Germinal center (tissue), 1 donor: ENCODE measurements around the gene SLTM.
"Not testable (repeated sequence)": the region's sequence is repeated elsewhere in the genome, so short reads cannot be mapped to it uniquely, and the experiment has no call there.

Experiments
- DNase-seq: peaks from one replicate; pipeline ENCODE4 v3.0.0; 2012; ENCODE audit warnings: mixed read lengths, low spot score

The SLTM gene

DNA sequence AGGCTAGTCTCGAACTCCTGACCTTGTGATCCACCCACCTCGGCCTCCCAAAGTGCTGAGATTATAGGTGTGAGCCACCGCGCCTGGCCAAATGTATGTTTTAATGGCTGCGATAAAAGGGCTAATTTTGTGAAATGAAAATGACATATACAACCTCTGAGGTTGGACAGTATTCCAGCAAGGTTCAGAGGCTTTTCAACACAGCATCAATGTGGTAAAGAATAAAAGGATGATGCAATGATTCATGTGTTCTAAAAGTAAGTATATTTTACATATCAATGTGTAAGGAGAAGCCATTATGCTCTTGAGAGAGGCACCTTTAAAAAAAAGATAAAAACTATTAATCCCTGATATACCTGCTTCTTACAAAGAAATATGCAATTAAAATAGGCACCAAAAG lies 6.7 kb downstream of the SLTM start:
- DNase-seq = no peak

DNA sequence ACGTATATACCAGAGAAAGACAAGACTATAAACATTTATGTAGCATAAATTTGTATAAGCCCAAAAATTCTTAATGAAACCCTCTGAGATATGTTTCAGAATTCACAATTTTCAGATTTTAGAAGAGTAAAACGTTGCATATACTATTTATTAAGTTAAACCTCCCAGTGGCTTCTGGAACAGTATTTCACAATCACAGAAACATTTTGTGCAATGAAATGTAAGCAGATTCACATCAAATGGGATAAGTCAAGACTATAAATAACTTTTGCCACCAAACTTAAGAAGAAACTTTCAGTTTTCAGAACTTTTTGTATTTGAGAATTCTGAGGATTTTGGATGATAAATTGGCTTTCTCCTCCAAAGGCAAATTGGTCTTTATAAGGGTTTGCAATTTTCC lies 9.2 kb downstream of the SLTM start:
- no peak for DNase-seq

- DNase-seq = no peak
Measured at GRCh38 chr15:58923696-58924300, 9.7 kb downstream of the SLTM start.

DNA sequence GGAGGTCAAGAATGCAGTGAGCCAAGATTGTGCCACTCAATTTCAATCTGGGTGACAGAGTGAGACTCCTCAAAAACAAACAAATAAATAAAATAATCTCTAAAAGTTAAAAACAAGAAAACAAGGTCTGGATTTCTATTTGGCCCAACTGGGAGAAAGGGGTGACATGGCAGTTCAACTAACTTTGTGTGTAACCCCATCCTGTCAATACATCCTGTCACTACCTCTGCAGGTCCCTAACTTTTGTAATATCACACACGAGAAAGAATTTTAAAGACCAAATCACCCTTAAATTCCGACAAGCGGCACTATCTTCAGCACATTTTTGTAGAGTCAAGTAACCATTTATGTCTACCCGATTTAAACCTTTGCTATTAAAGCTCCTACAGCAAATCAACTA lies 10.2 kb downstream of the SLTM start:
- no peak for DNase-seq

GRCh38 chr15:58921267-58921790 lies 12.2 kb downstream of the SLTM start:
- DNase-seq = no peak

GRCh38 chr15:58920447-58920846 lies 13.0 kb downstream of the SLTM start:
- DNase-seq = not testable (repeated sequence)

GRCh38 chr15:58919232-58919631 lies 14.2 kb downstream of the SLTM start:
- no peak for DNase-seq

- no peak for DNase-seq
Measured at GRCh38 chr15:58918239-58918638, 15.2 kb downstream of the SLTM start.

DNA sequence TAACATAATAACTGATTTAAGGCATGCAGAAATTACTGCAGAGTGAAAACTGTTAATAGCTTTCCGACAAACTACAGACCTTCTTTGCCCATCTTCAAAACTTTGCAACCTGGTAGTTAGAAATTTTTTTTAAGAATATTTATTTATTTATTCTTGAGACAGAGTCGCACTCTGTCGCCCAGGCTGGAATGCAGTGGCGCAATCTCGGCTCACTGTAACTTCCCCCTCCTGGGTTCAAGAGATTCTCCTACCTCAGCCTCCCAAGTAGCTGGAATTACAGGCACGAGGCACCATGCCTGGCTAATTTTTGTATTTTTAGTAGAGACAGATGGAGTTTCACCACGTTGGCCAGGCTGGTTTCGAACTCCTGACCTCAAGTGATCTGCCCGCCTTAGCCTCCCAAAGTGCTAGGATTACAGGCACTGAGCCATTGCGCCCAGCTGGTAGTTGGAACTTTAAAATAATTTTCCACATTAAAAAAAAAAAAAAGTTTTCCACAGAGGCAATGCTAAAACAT lies 15.8 kb downstream of the SLTM start:
- not testable (repeated sequence) for DNase-seq

GRCh38 chr15:58916962-58917361 lies 16.5 kb downstream of the SLTM start:
- DNase-seq = no peak

DNA sequence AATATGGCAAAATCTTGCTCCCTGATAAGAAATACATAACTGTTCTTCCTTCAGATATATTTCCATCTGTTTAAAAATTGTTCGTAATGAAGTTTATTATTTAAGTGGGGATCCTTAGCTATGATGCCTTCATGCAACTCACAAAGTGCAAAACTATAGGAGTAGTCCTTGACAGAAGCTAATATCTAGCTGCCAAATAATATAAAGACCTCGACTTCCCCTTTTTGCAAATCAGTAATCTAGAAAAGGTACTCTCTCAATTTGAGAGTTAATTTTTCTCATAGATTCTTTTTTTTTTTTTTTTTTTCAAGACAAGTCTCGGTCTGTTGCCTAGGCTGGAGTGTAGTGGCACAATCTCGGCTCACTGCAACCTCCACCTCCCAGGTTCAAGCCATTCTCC lies 23.0 kb downstream of the SLTM start:
- no peak for DNase-seq

DNA sequence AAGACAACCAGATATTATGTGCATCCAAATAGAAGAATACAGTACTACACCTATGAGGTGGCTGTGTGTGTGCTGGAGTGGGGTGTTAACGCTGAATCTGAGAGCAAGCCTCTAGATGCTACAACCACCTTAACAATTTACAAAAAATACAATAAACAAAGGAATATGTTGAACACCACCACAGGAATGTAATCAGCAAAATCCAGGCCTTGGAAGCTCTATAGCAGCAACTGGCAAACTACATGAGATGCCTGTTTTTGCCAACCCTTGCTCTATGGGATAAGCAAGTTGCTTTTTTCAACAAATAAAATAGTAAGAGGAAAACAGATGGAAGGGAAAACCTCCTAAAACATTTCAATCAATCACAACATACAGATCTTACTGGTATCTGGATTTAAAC lies 23.9 kb downstream of the SLTM start:
- DNase-seq = no peak

DNA sequence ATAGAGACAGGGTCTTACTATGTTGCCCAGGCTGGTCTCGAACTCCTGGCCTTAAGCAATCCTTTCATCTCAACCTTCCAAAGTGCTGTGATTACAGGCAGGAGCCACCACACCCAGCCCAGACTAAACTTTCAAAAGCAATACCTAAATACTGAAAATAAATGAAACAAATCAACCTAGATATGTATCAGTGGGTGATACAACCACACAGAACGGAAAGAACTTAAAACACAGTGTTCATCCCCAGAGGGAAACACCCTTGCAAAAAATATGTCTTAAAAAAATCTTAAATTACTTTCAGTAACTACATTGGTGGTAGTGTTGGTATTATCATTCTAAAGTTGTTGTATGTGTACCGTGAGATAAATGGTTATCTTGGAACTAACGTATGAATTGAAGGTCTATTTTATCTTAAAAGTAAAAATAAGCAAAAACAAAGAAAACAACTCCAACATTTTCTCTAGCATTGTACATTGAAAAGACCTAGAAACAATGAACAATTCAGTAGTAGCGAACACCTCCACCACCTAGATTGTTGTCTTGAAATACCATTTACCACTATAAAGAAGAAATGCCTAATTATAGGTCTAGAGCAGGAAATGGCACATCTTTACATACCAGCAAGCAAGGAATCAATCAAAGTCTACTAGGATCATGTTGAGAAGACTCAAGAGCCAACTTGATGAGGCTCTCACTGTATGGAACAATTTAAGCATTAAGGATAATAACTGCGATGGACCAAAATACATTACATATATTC lies 24.7 kb downstream of the SLTM start:
- DNase-seq = no peak

- DNase-seq = no peak
Measured at GRCh38 chr15:58900631-58901030, 32.8 kb downstream of the SLTM start.

DNA sequence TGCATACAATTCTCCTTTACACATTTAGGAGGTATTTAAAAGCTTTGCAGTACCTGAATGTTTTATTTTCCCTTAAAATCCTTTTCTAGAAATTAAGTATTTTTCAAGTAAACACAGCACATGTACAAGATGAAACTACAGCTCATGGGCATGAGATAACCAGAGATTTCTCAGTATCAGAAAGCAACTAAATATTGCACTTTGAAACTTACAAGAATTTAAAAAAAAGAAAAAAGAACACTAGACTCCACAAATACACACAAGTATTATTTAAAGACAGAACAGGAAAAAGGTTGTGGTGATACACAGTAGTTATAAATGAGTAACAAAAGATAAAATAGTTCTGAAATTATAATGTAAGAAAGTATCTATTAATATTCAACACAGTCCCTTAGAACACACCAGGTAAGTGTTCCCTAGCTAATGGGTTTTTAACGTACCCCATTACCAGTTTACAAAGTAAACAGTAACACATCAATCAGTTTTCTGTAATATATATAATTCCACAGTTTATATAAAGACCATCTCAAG lies 35.3 kb downstream of the SLTM start:
- DNase-seq = no peak

DNA sequence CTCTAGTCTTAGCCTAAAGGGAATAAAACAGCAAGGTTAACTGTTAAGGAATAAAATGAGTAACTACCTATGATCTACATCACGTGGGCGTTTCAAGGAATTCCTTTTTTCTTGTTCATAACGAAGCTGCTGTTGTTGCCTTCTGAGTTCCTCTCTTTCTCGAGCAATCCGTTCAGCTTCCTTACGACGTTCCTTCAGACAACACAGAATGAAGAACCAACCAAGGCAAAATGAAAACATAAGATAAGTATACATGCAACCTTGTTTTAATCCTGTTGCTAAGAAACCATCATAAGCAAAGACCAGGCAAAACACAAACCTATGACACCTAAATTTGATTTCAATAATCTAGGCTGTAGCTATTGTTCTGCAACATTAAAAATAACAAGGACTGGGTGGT lies 44.1 kb downstream of the SLTM start:
- no peak for DNase-seq

DNA sequence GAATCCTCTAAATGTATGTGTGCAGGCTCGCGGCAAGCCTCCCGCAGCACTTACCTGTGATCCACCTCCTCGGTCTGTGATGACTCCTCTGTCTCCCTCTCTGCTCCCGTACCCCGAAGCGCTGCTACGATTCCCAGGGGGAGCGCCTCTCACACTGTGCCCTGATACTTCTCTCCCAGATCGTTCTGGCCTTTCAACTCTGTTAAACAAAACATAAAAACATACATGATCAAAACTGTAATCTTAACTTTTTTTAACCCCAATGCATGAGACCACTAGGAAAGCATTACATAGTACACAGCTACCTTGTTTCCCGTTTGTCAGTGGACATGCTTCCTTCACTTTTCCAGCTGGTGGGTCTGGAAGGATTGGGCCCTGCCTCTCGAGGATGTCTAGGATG lies 46.6 kb downstream of the SLTM start:
- DNase-seq = no peak

DNA sequence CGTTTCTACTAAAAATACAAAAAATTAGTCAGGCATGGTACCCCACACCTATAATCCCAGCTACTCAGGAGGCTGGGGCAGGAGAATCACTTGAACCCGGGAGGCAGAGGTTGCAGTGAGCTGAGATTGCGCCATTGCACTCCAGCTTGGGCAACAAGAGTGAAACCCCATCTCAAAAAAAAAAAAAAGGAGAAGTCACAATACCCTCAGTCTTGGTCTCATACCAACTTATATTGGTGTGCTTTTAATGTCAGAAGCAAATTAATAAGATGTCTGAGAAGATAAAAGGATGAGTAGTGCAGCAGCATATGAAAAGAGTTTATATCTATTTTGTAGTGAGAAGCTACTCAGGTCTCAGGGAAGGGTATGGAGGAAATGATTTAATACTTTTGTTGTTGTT lies 49.6 kb downstream of the SLTM start:
- DNase-seq = not testable (repeated sequence)

DNA sequence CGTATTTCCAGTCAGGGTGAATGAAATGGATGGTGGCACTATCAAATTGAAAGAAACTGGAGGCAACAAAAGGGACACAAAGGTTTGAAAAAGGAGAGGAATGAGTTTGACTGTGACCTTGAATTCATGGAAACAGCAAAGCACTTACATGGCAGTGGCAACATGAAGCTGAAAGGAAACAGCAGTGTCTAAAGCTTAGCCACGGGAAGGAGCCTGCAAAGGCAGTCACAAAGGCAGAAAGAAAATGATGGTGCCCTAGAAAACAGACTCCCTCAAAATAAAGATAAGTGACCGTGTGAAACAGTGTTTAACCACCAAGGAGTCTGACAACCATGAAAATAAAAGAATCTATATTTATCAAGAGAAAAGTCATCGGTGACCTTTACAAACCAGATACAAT lies 51.2 kb downstream of the SLTM start:
- DNase-seq = no peak

DNA sequence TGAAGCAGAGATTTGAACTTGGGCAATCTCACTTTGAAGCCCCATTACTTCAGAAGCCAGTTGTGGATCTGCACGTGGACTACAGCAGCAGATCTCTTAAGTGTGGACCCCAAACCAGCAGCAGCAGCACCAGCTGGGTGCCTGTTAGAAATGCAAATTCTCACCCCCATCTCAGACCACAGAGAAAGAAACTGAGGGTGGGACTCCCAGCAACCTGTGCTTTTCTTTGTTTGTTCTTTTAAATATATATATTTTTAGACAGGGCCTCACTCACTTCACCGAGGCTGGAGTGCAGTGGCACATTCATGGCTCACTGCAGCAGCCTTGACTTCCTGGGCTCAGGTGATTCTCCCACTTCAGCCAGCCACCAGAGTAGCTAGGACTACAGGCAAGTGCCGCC lies 53.2 kb downstream of the SLTM start:
- DNase-seq = no peak

- no peak for DNase-seq
Measured at GRCh38 chr15:58877999-58878825, 55.3 kb downstream of the SLTM start.
